Activated naive CD8-positive, alpha-beta T cell (primary cell): ENCODE measurements around the gene PCDHA5.
"Not testable (repeated sequence)": the region's sequence is repeated elsewhere in the genome, so short reads cannot be mapped to it uniquely, and the experiment has no call there.

Experiments used
- H3K27ac Mint-ChIP-seq: one replicate; pipeline ENCODE4 v1.8.0; 2021; ENCODE audit warnings: mixed read lengths
- H3K27me3 Mint-ChIP-seq: one replicate; pipeline ENCODE4 v1.8.0; 2021; ENCODE audit warnings: mixed read lengths
- H3K36me3 Mint-ChIP-seq: one replicate; pipeline ENCODE4 v1.8.0; 2021; ENCODE audit warnings: mixed read lengths
- H3K4me1 Mint-ChIP-seq: one replicate; pipeline ENCODE4 v1.8.0; 2021; ENCODE audit warnings: low read depth, mixed read lengths
- H3K4me3 Mint-ChIP-seq: one replicate; pipeline ENCODE4 v1.8.0; 2021; ENCODE audit warnings: mild to moderate bottlenecking, mixed read lengths
- H3K9me3 Mint-ChIP-seq: one replicate; pipeline ENCODE4 v1.8.0; 2021; ENCODE audit warnings: low read depth, mixed read lengths

The PCDHA5 gene

DNA sequence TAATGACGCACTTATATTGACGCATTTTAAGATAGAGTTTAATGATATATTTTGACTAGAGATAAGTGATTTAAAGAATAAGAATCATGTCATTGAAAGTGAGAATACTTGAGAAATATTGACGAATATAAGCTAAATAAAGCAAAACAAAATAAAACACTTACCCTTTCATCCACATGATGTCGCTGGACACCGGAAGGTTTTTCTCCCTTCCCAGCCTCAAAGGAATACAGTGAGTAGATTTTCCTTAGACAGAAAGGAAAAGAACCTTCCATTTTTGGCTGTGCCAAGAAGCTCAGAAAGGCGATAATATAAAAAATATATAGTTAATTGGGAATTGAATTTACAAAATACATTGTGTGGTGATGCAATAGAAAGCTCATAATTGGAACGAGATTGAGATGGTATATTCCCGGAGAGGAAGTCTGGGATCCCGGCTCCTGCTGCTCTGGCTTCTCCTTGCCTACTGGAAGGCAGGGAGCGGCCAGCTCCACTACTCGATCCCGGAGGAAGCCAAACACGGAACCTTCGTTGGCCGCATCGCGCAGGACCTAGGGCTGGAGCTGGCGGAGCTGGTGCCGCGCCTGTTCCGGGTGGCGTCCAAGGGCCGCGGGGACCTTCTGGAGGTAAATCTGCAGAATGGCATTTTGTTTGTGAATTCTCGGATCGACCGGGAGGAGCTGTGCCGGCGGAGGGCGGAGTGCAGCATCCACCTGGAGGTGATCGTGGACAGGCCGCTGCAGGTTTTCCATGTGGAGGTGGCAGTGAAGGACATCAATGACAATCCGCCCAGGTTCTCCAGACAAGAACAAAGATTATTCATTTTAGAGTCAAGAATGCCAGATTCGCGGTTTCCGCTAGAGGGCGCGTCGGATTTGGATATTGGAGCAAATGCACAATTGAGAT, at the start of gene PCDHA5:
TSS of gene PCDHA5 (plus strand) at position 239 of the 906 bp plus-strand sequence.
- H3K27ac Mint-ChIP-seq = no peak within 1 kb of the TSS
- H3K36me3 Mint-ChIP-seq = peaks cover 9% of the 10 kb centered on the region
- peaks cover 7% of the 10 kb centered on the region for H3K9me3 Mint-ChIP-seq
- H3K27me3 Mint-ChIP-seq = peaks cover 6% of the 10 kb centered on the region
- H3K4me1 Mint-ChIP-seq = no peaks in the 10 kb centered on the region
- H3K4me3 Mint-ChIP-seq = no peak within 1 kb of the TSS

DNA sequence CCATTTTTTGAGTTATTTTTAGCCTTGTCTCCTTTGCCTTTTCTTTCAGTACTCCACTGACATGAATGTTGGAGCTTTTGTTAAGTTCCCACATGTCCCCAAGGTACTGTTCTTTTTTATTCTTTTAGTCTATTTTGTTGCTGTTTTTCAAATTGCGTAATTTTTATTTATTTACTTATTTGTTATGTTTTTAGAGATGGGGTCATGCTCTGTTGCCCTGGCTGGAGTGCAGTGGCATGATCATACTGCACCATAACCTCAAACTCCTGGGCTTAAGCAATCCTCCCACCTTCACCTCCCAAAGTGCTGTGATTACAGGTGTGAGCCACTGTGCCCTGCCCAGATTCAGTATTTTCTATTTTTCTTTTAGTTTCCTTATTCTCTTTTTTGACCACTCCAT, 40.9 kb upstream of the PCDHA5 start:
- Mint-ChIP-seq H3K27ac (no peak overlapping the region), H3K36me3 (peaks cover 24% of the 10 kb centered on the region), H3K9me3 (peaks cover 44% of the 10 kb centered on the region), H3K4me3 (no peak overlapping the region), H3K4me1 (no peaks in the 10 kb centered on the region), H3K27me3 (peaks cover 2% of the 10 kb centered on the region)

DNA sequence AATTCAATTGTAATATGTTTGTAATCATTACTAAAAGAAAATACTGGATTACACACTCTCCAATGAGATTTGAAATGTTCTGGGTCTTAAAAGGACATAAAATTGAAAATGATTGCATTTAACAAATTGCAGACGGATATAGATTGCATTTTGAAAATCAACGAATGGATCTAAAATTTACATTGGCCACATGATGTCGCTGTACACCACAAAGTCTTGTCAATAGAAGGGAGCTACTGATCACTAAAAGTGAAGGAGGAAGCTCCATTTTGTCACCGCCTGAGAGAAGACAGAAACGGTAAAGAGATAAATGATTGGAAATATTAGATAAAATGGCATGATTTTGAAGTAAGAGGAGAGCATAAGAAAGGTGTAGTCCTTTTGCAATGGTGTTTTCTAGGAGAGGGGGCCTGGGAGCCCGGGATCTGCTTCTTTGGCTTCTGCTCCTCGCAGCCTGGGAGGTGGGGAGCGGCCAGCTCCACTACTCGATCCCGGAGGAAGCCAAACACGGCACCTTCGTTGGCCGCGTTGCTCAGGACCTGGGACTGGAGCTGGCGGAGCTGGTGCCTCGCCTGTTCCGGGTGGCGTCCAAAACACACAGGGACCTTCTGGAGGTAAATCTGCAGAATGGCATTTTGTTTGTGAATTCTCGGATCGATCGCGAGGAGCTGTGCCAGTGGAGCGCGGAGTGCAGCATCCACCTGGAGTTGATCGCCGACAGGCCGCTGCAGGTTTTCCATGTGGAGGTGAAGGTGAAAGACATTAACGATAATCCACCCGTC, 35.3 kb upstream of the PCDHA5 start, which contains the start of gene PCDHA1:
TSS of gene PCDHA1 (plus strand) at position 236 of the 782 bp plus-strand sequence.
- H3K9me3 Mint-ChIP-seq = peaks cover 22% of the 10 kb centered on the region
- no peaks in the 10 kb centered on the region for H3K4me1 Mint-ChIP-seq
- peaks cover 26% of the 10 kb centered on the region for H3K36me3 Mint-ChIP-seq
- peaks cover 20% of the 10 kb centered on the region for H3K27me3 Mint-ChIP-seq
- no peak within 1 kb of the TSS for H3K27ac Mint-ChIP-seq
- H3K4me3 Mint-ChIP-seq = no peak within 1 kb of the TSS

DNA sequence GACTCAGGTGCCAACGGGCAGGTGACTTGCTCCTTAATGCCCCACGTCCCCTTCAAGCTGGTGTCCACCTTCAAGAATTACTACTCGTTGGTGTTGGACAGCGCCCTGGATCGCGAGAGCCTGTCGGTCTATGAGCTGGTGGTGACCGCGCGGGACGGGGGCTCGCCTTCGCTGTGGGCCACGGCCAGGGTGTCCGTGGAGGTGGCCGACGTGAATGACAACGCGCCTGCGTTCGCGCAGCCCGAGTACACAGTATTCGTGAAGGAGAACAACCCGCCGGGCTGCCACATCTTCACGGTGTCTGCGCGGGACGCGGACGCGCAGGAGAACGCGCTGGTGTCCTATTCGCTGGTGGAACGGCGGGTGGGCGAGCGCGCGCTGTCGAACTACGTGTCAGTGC, 34.0 kb upstream of the PCDHA5 start:
- H3K9me3 Mint-ChIP-seq = peaks cover 29% of the 10 kb centered on the region

DNA sequence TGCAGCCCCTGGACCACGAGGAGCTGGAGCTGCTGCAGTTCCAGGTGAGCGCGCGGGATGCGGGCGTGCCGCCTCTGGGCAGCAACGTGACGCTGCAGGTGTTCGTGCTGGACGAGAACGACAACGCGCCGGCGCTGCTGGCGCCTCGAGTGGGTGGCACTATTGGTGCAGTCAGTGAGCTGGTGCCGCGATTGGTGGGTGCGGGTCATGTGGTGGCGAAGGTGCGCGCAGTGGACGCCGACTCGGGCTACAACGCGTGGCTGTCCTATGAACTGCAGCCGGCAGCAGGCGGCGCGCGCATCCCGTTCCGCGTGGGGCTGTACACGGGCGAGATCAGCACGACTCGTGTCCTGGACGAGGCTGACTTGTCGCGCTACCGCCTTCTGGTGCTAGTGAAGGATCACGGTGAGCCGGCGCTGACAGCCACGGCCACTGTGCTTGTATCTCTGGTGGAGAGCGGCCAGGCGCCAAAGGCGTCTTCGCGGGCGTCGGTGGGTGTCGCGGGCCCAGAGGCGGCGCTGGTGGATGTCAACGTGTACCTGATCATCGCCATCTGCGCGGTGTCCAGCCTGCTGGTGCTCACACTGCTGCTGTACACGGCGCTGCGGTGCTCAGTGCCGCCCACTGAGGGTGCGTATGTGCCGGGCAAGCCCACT, 33.4 kb upstream of the PCDHA5 start:
- Mint-ChIP-seq H3K9me3 (peaks cover 29% of the 10 kb centered on the region), H3K36me3 (peaks cover 27% of the 10 kb centered on the region), H3K27me3 (peaks cover 29% of the 10 kb centered on the region)
- not testable (repeated sequence) for H3K4me1 Mint-ChIP-seq, H3K4me3 Mint-ChIP-seq, H3K27ac Mint-ChIP-seq

More for the DNA sequence above, 34.0 kb upstream of the PCDHA5 start:
- H3K36me3 Mint-ChIP-seq = peaks cover 28% of the 10 kb centered on the region
- H3K4me3 Mint-ChIP-seq, H3K27ac Mint-ChIP-seq, H3K4me1 Mint-ChIP-seq: not testable (repeated sequence)
- H3K27me3 Mint-ChIP-seq = peaks cover 26% of the 10 kb centered on the region

DNA sequence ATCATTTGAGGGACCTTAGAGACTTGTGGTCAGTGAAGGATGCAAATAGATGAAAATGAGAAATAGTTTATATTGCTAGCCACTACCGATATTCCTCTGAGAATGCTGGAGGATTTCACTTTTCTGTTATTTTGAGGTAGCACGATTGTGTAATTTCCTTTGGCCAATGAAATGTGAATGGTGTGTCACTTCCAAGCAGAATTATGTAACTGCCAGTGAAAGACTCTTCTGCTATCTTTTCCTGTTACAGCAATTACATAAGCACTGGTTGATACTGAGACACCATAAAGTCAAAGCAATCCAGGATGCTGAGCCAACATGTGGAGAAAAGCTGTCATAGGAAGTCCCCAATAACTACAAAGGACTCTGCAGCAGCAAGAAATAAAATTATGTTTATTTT, 30.3 kb upstream of the PCDHA5 start:
- Mint-ChIP-seq H3K36me3 (peaks cover 27% of the 10 kb centered on the region), H3K27ac (no peak overlapping the region), H3K9me3 (peaks cover 19% of the 10 kb centered on the region), H3K27me3 (peaks cover 40% of the 10 kb centered on the region), H3K4me1 (no peaks in the 10 kb centered on the region), H3K4me3 (no peak overlapping the region)

DNA sequence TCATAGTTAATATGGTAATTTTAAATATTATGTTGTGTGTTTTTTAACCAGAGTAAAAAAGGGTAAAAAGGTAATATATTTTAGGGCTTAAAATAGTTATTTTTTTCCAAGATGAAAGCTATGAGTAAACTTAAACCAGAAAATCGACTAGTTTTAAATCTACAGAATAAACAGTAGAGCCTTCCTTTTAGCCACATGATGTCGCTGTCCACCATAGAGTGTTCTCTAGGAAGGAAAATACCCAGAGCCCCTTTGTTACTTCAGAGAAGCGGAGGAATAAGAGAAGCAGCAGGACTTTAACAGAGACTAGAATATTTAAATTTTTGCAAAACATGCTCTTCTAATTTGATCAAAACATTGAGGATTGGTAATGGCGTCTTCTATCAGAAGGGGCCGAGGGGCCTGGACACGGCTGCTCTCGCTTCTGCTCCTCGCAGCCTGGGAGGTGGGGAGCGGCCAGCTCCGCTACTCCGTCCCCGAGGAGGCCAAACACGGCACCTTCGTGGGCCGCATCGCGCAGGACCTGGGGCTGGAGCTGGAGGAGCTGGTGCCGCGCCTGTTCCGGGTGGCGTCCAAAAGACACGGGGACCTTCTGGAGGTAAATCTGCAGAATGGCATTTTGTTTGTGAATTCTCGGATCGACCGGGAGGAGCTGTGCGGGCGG, 26.7 kb upstream of the PCDHA5 start, which contains the start of gene PCDHA2:
TSS of gene PCDHA2 (plus strand) at position 258 of the 664 bp plus-strand sequence.
- Mint-ChIP-seq H3K27me3 (peaks cover 40% of the 10 kb centered on the region), H3K27ac (no peak within 1 kb of the TSS), H3K4me3 (no peak within 1 kb of the TSS), H3K36me3 (peaks cover 22% of the 10 kb centered on the region), H3K9me3 (peaks cover 20% of the 10 kb centered on the region), H3K4me1 (no peaks in the 10 kb centered on the region)

DNA sequence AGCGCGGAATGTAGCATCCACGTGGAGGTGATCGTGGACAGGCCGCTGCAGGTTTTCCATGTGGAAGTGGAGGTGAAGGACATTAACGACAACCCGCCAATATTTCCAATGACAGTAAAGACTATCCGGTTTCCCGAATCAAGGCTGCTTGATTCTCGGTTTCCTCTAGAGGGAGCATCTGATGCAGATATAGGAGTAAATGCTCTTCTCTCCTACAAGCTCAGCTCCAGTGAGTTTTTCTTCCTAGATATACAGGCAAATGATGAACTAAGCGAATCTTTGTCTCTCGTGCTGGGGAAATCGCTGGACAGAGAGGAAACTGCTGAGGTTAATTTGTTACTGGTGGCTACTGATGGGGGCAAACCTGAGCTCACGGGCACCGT, 26.2 kb upstream of the PCDHA5 start:
- peaks cover 41% of the 10 kb centered on the region for H3K27me3 Mint-ChIP-seq
- H3K27ac Mint-ChIP-seq = no peak overlapping the region
- peaks cover 21% of the 10 kb centered on the region for H3K36me3 Mint-ChIP-seq
- H3K4me1 Mint-ChIP-seq = no peaks in the 10 kb centered on the region
- H3K4me3 Mint-ChIP-seq = no peak overlapping the region
- H3K9me3 Mint-ChIP-seq = peaks cover 22% of the 10 kb centered on the region

DNA sequence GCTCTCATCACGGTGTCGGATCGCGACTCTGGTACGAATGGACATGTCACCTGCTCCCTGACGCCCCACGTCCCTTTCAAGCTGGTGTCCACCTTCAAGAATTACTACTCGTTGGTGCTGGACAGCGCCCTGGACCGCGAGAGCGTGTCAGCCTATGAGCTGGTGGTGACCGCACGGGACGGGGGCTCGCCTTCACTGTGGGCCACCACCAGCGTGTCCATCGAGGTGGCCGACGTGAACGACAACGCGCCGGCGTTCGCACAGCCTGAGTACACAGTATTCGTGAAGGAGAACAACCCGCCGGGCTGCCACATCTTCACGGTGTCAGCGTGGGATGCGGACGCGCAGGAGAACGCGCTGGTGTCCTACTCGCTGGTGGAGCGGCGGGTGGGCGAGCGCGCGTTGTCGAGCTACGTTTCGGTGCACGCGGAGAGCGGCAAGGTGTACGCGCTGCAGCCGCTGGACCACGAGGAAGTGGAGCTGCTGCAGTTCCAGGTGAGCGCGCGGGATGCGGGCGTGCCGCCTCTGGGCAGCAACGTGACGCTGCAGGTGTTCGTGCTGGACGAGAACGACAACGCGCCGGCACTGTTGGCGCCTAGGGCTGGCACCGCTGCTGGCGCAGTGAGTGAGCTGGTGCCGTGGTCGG, 25.2 kb upstream of the PCDHA5 start:
- Mint-ChIP-seq H3K36me3 (peaks cover 20% of the 10 kb centered on the region), H3K9me3 (peaks cover 19% of the 10 kb centered on the region), H3K27me3 (peaks cover 40% of the 10 kb centered on the region)
- not testable (repeated sequence) for H3K4me3 Mint-ChIP-seq, H3K27ac Mint-ChIP-seq, H3K4me1 Mint-ChIP-seq

DNA sequence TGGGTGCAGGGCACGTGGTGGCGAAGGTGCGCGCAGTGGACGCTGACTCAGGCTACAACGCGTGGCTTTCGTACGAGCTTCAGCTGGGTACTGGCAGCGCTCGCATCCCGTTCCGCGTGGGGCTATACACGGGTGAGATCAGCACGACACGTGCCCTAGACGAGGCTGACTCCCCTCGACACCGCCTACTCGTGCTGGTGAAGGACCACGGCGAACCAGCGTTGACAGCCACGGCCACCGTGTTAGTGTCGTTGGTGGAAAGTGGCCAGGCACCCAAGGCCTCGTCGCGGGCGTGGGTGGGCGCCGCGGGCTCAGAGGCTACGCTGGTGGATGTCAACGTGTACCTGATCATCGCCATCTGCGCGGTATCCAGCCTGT, 24.7 kb upstream of the PCDHA5 start:
- Mint-ChIP-seq H3K4me1 (no peaks in the 10 kb centered on the region), H3K27ac (no peak overlapping the region), H3K9me3 (peaks cover 18% of the 10 kb centered on the region), H3K27me3 (peaks cover 40% of the 10 kb centered on the region), H3K36me3 (peaks cover 18% of the 10 kb centered on the region), H3K4me3 (no peak overlapping the region)

DNA sequence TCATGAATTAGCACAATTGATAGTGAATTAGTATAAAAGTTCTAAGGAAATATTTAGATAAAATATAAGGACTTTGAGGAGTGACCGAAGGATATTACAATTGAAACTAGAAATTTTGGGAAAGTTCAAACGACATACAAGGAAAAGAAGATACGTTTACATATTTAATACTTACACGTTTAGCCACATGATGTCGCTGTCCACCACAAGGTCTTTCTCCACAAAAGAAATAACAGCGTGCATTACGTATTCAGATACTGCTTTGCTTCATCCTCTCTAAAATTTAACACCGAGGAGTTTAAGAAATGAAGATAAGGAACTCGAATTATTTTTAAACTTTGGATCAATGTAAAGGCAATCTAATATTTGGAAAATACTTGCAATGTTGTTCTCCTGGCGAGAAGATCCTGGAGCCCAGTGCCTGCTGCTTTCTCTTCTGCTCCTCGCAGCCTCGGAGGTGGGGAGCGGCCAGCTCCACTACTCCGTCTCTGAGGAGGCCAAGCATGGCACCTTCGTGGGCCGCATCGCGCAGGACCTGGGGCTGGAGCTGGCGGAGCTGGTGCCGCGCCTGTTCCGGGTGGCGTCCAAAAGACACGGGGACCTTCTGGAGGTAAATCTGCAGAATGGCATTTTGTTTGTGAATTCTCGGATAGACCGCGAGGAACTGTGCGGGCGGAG, 20.5 kb upstream of the PCDHA5 start, which contains the start of gene PCDHA3:
TSS of gene PCDHA3 (plus strand) at position 242 of the 678 bp plus-strand sequence.
- H3K36me3 Mint-ChIP-seq = peaks cover 22% of the 10 kb centered on the region
- no peak within 1 kb of the TSS for H3K4me3 Mint-ChIP-seq
- H3K4me1 Mint-ChIP-seq = no peaks in the 10 kb centered on the region
- H3K27me3 Mint-ChIP-seq = peaks cover 40% of the 10 kb centered on the region
- peaks cover 23% of the 10 kb centered on the region for H3K9me3 Mint-ChIP-seq
- no peak within 1 kb of the TSS for H3K27ac Mint-ChIP-seq

DNA sequence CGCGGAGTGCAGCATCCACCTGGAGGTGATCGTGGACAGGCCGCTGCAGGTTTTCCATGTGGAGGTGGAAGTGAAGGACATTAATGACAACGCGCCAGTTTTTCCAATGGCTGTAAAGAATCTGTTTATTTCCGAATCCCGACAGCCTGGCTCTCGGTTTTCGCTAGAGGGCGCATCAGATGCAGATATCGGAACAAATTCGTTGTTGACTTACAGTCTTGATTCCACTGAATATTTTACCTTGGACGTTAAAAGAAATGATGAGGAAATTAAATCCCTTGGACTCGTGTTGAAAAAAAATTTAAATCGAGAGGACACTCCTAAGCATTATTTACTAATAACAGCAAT, 19.9 kb upstream of the PCDHA5 start:
- H3K4me3 Mint-ChIP-seq = no peak overlapping the region
- H3K36me3 Mint-ChIP-seq = peaks cover 24% of the 10 kb centered on the region
- no peaks in the 10 kb centered on the region for H3K4me1 Mint-ChIP-seq
- no peak overlapping the region for H3K27ac Mint-ChIP-seq
- H3K9me3 Mint-ChIP-seq = peaks cover 23% of the 10 kb centered on the region
- H3K27me3 Mint-ChIP-seq = peaks cover 44% of the 10 kb centered on the region

DNA sequence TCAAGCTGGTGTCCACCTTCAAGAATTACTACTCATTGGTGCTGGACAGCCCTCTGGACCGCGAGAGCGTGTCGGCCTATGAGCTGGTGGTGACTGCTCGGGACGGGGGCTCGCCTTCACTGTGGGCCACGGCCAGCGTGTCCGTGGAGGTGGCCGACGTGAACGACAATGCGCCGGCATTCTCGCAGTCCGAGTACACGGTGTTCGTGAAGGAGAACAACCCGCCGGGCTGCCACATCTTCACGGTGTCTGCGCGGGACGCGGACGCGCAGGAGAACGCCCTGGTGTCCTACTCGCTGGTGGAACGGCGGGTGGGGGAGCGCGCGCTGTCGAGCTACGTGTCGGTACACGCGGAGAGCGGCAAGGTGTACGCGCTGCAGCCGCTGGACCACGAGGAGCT, 19.0 kb upstream of the PCDHA5 start:
- H3K27ac Mint-ChIP-seq, H3K4me1 Mint-ChIP-seq, H3K4me3 Mint-ChIP-seq: not testable (repeated sequence)
- H3K9me3 Mint-ChIP-seq = peaks cover 27% of the 10 kb centered on the region
- peaks cover 27% of the 10 kb centered on the region for H3K36me3 Mint-ChIP-seq
- H3K27me3 Mint-ChIP-seq = peaks cover 47% of the 10 kb centered on the region
